ENCODE results near the gene DEFB116.
"Not testable (repeated sequence)": the region's sequence is repeated elsewhere in the genome, so short reads cannot be mapped to it uniquely, and the experiment has no call there.

Gene DEFB116, protein sequence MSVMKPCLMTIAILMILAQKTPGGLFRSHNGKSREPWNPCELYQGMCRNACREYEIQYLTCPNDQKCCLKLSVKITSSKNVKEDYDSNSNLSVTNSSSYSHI

DNA sequence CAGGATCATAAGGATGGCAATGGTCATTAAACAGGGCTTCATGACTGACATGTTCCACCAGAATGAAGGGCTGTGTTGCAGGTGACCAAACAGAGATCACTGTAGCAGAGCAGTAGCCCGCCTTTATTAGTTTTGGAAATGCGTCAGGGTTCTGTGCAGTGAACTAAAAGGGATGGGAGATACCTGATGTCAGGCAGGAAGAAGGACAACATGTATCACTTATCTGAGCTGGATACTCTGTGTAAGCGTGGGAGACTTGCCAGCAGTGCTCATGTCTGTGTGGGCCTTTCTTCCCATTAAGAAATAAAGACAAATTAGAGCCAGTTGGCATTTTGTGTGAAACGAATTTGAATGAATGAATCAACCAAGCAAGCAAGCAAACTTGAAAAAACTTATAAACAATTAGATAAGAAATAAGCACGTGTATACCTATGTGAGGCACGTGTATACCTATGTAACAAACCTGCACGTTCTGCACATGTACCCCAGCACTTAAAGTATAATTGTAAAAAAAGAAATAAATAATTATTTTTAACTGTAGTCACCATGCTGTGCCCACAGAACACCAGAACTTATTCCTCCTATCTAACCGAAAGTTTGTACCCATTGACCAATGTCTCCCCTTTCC, at the start of gene DEFB116:
Gene DEFB116 (minus strand): TSS at position 51 of the 628 bp plus-strand sequence. CDS start 0 bp downstream, at position 51.
- no peak for DNase-seq (ENCODE audit: low read depth)

DNA sequence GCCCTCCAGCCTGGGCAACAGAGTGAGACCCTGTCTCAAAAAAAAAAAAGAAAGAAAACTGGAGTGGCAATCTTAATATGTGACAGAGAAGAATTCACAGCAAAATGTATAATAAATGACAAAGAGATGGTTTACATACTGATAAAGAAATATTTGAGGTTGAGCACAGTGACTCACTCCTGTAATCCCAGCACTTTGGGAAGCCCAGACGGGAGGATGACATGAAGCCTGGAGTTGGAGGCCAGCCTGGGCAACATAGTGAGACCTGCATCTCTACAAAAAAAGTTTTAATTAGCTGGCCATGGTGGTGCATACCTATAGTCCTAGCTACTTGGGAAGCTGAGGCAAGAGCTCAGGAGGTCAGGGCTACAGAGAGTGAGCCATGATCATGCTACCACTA, 47.6 kb upstream of the DEFB116 start:
- no peak for DNase-seq (ENCODE audit: low read depth)

DNA sequence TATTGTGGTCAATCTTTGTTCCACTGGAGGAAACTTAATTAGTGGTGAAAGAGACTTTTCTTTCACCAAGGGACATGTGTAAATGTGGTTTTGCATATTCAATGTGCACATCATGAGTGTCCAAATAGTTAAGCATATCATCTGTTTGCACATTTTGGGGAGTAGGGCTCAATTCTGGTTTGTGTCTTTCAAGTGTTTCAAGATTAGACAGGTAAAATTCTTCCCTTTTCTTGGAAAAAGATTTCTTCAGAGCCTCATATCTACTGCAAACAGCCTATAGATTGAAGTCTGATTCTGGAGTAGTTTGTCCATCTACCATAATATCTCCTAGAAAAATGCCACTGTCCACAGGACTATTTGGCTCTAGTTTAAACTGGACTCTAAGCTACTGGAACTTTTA, 33.1 kb upstream of the DEFB116 start:
- DNase-seq (ENCODE audit: low read depth) = no peak

DNA sequence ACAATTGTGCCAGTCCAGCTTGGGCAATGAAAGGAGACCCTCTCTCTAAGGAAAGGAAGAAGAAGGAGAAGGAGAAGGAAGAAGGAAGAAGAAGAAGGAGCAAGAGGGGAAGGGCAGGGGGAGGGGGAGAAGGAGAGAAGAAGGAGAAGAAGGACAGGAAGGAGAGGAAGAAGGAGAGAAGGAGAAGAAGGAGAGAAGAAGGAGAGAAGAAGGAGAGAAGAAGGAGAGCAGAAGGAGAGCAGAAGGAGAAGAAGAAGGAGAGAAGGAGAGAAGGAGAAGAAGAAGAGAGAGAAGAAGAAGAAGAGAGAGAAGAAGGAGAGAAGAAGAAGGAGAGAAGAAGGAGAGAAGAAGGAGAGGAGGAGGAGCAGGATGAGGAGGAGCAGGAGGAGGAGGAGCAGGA, 22.5 kb upstream of the DEFB116 start:
- no peak for DNase-seq (ENCODE audit: low read depth)

DNA sequence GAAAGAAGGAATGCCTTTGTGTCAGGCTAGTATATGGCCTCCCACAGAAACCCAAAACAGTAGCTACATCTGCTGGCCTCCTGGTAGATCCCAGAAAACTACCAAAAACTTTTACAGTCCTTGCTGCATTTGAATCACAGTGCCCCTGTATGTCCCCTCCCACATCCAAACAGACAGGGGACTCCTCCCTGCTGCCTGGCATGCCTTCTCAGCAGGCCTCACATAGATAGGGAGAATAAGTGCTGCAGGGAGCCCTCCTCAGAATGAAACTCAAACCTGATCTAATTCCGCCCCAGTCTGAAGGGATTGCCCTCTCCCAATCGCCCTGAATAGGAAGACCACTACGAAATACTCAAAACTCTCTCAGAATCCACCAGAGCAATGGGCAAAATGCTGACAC, 14.1 kb upstream of the DEFB116 start:
- DNase-seq (ENCODE audit: low read depth) = no peak

DNA sequence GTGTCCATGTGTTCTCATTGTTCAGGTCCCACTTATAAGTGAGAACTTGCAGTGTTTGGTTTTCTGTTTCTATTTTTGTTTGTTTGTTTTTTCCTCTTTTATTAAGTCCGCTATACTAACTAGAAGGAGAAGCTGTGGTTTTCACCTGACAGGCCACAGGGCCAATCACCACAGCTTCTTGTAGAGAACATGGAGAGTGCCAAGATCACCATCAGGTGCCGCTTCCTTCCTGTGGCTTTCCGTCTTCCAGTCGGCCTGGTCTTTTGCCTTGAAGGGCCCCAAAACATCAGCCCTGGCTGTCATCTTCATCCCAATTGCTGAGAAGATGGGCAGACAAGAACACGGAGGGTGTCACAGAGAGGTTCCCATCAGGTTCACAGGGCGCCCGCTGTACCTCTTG, 23.4 kb downstream of the DEFB116 start:
- not testable (repeated sequence) for DNase-seq (ENCODE audit: low read depth)

DNA sequence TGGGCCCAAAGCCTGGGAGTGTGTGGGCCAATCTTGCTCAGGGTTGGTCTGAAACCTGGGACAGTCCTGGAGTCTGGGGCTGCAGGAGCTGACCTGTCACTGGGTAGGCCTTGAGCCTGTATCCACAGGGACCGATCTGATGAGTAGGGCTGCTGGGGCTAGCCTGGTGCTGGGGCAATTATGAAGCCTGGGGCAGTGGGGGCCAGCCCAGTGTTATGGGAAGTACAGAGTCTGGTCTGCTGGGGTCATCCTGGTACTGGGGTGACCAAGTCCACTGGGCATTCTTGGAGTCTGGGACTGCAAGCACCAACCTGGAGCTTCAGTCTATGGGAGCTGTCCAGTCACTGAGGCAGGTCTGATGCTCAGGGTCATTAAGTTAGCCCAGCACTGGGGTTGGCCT, 30.2 kb downstream of the DEFB116 start:
- no peak for DNase-seq (ENCODE audit: low read depth)

DNA sequence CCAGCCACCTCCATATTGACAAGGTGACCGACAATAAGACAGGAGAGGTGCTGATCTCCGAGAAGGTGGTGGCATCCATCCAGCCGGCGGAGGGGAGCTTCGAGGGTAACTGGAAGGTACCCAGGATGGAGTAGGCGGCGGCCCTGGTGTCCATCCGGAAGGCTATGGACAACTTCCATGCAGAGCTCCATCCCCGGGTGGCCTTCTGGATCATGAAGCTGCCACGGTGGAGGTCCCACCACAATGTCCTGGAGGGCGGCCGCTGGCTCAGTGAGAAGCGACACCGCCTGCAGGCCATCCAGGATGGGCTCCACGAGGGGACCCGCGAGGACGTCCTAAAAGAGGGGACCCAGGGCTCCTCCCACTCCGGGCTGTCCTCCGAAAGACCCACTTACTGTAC, 33.9 kb downstream of the DEFB116 start:
- DNase-seq (ENCODE audit: low read depth) = no peak

DNA sequence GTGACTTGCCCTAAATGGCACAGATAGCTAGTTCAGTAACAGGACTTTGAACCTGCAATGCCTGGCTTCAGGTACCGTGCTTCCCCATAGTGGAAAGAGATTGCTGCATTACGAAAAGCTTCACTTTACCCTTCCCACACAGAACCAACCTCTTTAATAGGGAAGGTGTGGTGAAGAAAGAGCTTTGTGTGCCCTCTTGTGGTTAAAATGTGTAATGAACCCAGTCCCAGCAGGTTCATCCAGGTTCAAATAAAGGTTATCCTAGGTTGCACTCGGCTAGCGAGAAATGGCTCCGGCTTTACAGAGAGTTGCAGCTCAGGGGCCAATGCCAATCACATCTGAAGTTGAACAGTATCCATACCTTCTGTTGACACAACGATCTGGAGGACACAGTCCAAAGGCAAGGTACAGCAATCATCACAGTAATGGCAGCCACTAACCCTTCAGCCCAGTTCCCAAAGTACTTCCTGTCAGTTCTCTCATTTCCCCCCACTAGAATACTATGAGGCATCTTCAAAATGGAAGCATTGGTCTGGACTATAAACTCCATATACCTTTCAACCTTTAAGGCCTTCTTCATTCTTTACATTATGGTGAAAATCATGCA, 48.0 kb downstream of the DEFB116 start:
- DNase-seq (ENCODE audit: low read depth) = no peak

DNA sequence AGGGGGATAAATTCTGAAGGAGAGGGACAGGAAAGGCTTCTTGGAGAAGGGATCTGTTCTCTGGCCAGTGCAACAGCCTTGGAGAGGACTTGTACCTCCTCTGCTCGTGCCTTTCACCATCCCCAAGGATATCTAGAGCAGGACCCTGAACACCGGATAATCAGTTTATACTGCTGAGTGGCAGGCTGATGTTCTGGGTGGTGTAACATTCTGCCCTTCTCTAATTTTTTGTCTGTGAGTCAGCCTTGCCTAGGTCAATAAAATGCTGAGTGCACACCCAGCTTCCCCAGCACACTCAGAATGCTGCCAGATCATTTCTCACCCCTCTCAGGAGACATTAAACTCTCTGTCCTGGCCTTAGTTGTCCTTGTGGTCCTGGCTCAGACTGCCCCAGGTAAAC, 51.0 kb downstream of the DEFB116 start, which contains the start of gene DEFB115:
Gene DEFB115 (plus strand): TSS at position 301 of the 400 bp plus-strand sequence. CDS start 0 bp downstream, at position 301.
- DNase-seq (ENCODE audit: low read depth) = no peak

DNA sequence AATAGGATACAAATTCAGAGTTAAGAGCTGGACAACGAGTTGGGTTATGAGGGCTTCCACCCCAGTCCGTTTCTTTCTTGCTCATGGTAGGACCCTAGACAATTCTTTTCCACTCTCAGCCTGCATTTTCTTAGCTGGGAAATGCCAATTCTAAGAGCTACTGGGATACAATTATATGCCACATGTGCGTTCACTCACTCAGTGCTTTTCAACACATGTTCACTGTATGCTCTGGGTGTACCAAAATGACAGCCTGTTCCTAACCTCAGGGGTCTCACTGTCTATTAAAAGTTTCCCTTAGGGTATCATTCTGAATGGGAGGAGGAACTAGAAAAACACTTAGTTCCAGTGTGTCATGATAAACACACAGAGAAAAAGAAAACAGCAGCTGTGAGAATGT, 51.4 kb downstream of the DEFB116 start:
- DNase-seq (ENCODE audit: low read depth) = no peak

Measured in stimulated activated CD8-positive, alpha-beta memory T cell treated with anti-CD3 and anti-CD28 coated beads, Interleukin-4, amount 100 ng/mL, for 24 hours (primary cell).